ENCODE results near the gene C12orf60.

C12orf60 gene

GRCh38 chr12:14873440-14874185, 70.1 kb downstream of the C12orf60 start:
- no peak for DNase-seq (ENCODE audit: low read depth, low spot score)
